SH-SY5Y (cell line): ENCODE measurements around the gene ACAD9.

ENCODE experiments used
- GATA2 ChIP-seq: IDR thresholded peaks from 2 replicates; pipeline ENCODE4 v1.6.1; 2011; ENCODE audit warnings: mild to moderate bottlenecking, low read depth, low read length
- GATA3 ChIP-seq: IDR thresholded peaks from 2 replicates; pipeline ENCODE4 v1.6.1; 2011; ENCODE audit warnings: low read depth, mild to moderate bottlenecking, low read length, moderate library complexity

GRCh38 chr3:128923576-128923975, 44.2 kb downstream of the ACAD9 start:
- TF ChIP-seq GATA2 (no peak), GATA3 (no peak)
